Upper lobe of left lung (tissue), 6 donors: Measurements from ENCODE around the gene KLHL29. TPM values are rescaled to one million over a fixed set of nuclear protein-coding genes. Genes with fewer than 3 reads are reported as not detected.

Experiments used
- ATAC-seq, 2 donors: fragments of 200-7000 bp; cut with Tn5 transposase; one replicate each; pipeline ENCODE4 v1.9.1; 2022; ENCODE audit warnings: mild to moderate bottlenecking in 2 of 2, moderate library complexity in 2 of 2; ENCODE audit not compliant: low FRiP score in 2 of 2
- DNase-seq, 2 donors: peaks; one replicate each; pipeline ENCODE4 v3.0.0-alpha.2; 2019 to 2020
- H3K27ac ChIP-seq, 4 donors: fragments of 200-600 bp; sonication (generic); one replicate each; pipeline ENCODE4 v1.5.1; 2016 to 2019
- H3K27me3 ChIP-seq, 4 donors: fragments of 200-600 bp; sonication (generic); one replicate each; pipeline ENCODE4 v1.5.1; 2017 to 2019
- H3K36me3 ChIP-seq, 4 donors: fragments of 200-600 bp; sonication (generic); one replicate each; pipeline ENCODE4 v1.5.1; 2016 to 2019
- H3K4me1 ChIP-seq, 4 donors: fragments of 200-600 bp; sonication (generic); one replicate each; pipeline ENCODE4 v1.5.1; 2018 to 2019
- H3K4me3 ChIP-seq, 4 donors: fragments of 200-600 bp; sonication (generic); one replicate each; pipeline ENCODE4 v1.5.1; 2017 to 2019; ENCODE audit warnings: mild to moderate bottlenecking in 2 of 4, moderate library complexity in 1 of 4
- H3K9me3 ChIP-seq, 4 donors: fragments of 200-600 bp; sonication (generic); one replicate each; pipeline ENCODE4 v1.5.1; 2018 to 2019
- CTCF ChIP-seq, 6 experiments: fragments of 450-650 bp in 4 of 6; fragments of 200-600 bp in 2 of 6; sonication (generic) in 2 of 6; IDR thresholded peaks; one replicate each; pipeline ENCODE4 v1.5.1; 2016 to 2019; ENCODE audit warnings: antibody characterized with exemption in 6 of 6
- EP300 ChIP-seq, 4 donors: sonication (generic); formaldehyde crosslinking; IDR thresholded peaks; one replicate each; pipeline ENCODE4 v1.5.1; 2017; ENCODE audit warnings: antibody characterized with exemption in 4 of 4, control low read depth in 2 of 4
- POLR2A ChIP-seq, 4 donors: fragments of 450-650 bp; IDR thresholded peaks; one replicate each; pipeline ENCODE4 v1.5.1; 2016 to 2017; ENCODE audit warnings: antibody characterized with exemption in 4 of 4, mild to moderate bottlenecking in 2 of 4
- POLR2AphosphoS5 ChIP-seq, 2 donors: sonication (generic); formaldehyde crosslinking; IDR thresholded peaks; one replicate each; pipeline ENCODE4 v1.5.1; 2017; ENCODE audit warnings: antibody characterized with exemption in 2 of 2
- WGBS, 2 donors: methylation state at CpG; one replicate each; pipeline ENCODE4 v1.1.5; 2017 to 2018; 5-methylcytosine and 5-hydroxymethylcytosine counted together
- total RNA-seq, 6 donors: library from RNA; depleted of rRNA in 4 of 6; stranded (reverse); fragments of >200 nt in 4 of 6; gene quantifications; one replicate each; pipeline versions ENCODE4 v1.1.0 to v1.2.1, GENCODE V29; 2016 to 2021
- donor health status: DM: no; HTN: no; CAD: no; lungs with moderate emphysema.
- donor health status: DM: no; HTN: yes; CAD: no; lungs with severe emphysema.

The KLHL29 gene
- total RNA-seq, 6 donors from 2014 or later = 8.6 to 34.4 (median 18.2) TPM

GRCh38 chr2:23401427-23402204 is 16.6 kb downstream of the KLHL29 start:
- no peaks in the 10 kb centered on the region for H3K36me3 ChIP-seq
- DNase-seq (no peak), ATAC-seq (no peak)
- H3K9me3 ChIP-seq = no peaks in the 10 kb centered on the region
- H3K4me1 ChIP-seq = peaks cover 10 to 19% (median 14%) of the 10 kb centered on the region in 4 donors
- no peaks in the 10 kb centered on the region for H3K27me3 ChIP-seq
- 87 to 88% methylated on average over 14 of the region's 14 CpGs for WGBS, 2 donors
- no peak overlapping the region for H3K27ac ChIP-seq
- TF ChIP-seq POLR2AphosphoS5 (IDR thresholded peaks at IDR 0.05) (no peak), CTCF (IDR thresholded peaks at IDR 0.05) (no peak), POLR2A (IDR thresholded peaks at IDR 0.05) (no peak), EP300 (IDR thresholded peaks at IDR 0.05) (no peak)
- no peak overlapping the region for H3K4me3 ChIP-seq

- Histone ChIP-seq H3K4me3 (no peak overlapping the region), H3K4me1 (peaks cover 10 to 19% (median 14%) of the 10 kb centered on the region in 4 donors), H3K9me3 (no peaks in the 10 kb centered on the region), H3K27ac (no peak overlapping the region), H3K27me3 (no peaks in the 10 kb centered on the region), H3K36me3 (no peaks in the 10 kb centered on the region)
- ATAC-seq (no peak), DNase-seq (no peak)
- TF ChIP-seq CTCF (IDR thresholded peaks at IDR 0.05) = no peak
- TF ChIP-seq EP300 (IDR thresholded peaks at IDR 0.05) = no peak
- TF ChIP-seq POLR2AphosphoS5 (IDR thresholded peaks at IDR 0.05) = no peak
- no peak for TF ChIP-seq POLR2A (IDR thresholded peaks at IDR 0.05)
- 82% methylated on average over 6 of the region's 6 CpGs for WGBS, 2 donors
Measured at GRCh38 chr2:23402205-23402740, 17.3 kb downstream of the KLHL29 start.

GRCh38 chr2:23404426-23404825 is 19.4 kb downstream of the KLHL29 start:
- Histone ChIP-seq H3K9me3 (no peaks in the 10 kb centered on the region), H3K4me1 (peaks cover 10 to 19% (median 14%) of the 10 kb centered on the region in 4 donors), H3K27ac (peak overlapping the region; percentile 3 to 46 (median 15)), H3K4me3 (peak overlapping the region in 1 of 4 donors; percentile 21), H3K36me3 (no peaks in the 10 kb centered on the region), H3K27me3 (no peaks in the 10 kb centered on the region)
- peak in 1 of 2 donors; percentile 72 for DNase-seq
- WGBS, 2 donors = 3 to 5% methylated on average over 8 of the region's 8 CpGs
- no peak for TF ChIP-seq EP300 (IDR thresholded peaks at IDR 0.05)
- TF ChIP-seq POLR2AphosphoS5 (IDR thresholded peaks at IDR 0.05) = peak in 1 of 2 donors; percentile 18
- TF ChIP-seq CTCF (IDR thresholded peaks at IDR 0.05) = peak in 2 of 6 experiments; percentile 14 to 29
- no peak for TF ChIP-seq POLR2A (IDR thresholded peaks at IDR 0.05)
- peak in 1 of 2 donors; percentile 73 for ATAC-seq

- TF ChIP-seq EP300 (IDR thresholded peaks at IDR 0.05) = no peak
- no peak for TF ChIP-seq POLR2AphosphoS5 (IDR thresholded peaks at IDR 0.05)
- no peak for TF ChIP-seq POLR2A (IDR thresholded peaks at IDR 0.05)
- no peak for TF ChIP-seq CTCF (IDR thresholded peaks at IDR 0.05)
- Histone ChIP-seq H3K36me3 (no peaks in the 10 kb centered on the region), H3K27ac (no peak overlapping the region), H3K4me3 (no peak overlapping the region), H3K27me3 (no peaks in the 10 kb centered on the region), H3K4me1 (peaks cover 8 to 21% (median 9%) of the 10 kb centered on the region in 4 donors), H3K9me3 (no peaks in the 10 kb centered on the region)
- 91 to 92% methylated on average over 8 of the region's 8 CpGs for WGBS, 2 donors
- DNase-seq (no peak), ATAC-seq (no peak)
Measured at GRCh38 chr2:23409248-23409647, 24.3 kb downstream of the KLHL29 start.
